Stimulated activated memory B cell treated with anti-CD40 and anti-IgM and Interleukin-4, amounts not matched to agents 10 μg/mL and 1 μg/mL and 100 μg/mL, for 72 hours (primary cell): ENCODE measurements around the gene RCN1.
"Not testable (repeated sequence)": the region's sequence is repeated elsewhere in the genome, so short reads cannot be mapped to it uniquely, and the experiment has no call there.

Experiments used
- ATAC-seq: fragments of 150-1000 bp; cut with Tn5 transposase; 2 replicates; pipeline ENCODE4 v1.10.0; 2021
- H3K27ac Mint-ChIP-seq: one replicate; pipeline ENCODE4 v1.8.0; 2022; ENCODE audit warnings: mild to moderate bottlenecking, mixed read lengths
- H3K27me3 Mint-ChIP-seq: one replicate; pipeline ENCODE4 v1.8.0; 2022; ENCODE audit warnings: mixed read lengths
- H3K36me3 Mint-ChIP-seq: one replicate; pipeline ENCODE4 v1.8.0; 2022; ENCODE audit warnings: mixed read lengths
- H3K4me1 Mint-ChIP-seq: one replicate; pipeline ENCODE4 v1.8.0; 2022; ENCODE audit warnings: mixed read lengths
- H3K4me3 Mint-ChIP-seq: one replicate; pipeline ENCODE4 v1.8.0; 2022; ENCODE audit warnings: mild to moderate bottlenecking, moderate library complexity, mixed read lengths
- H3K9me3 Mint-ChIP-seq: one replicate; pipeline ENCODE4 v1.8.0; 2022; ENCODE audit warnings: mixed read lengths

RCN1 gene

DNA sequence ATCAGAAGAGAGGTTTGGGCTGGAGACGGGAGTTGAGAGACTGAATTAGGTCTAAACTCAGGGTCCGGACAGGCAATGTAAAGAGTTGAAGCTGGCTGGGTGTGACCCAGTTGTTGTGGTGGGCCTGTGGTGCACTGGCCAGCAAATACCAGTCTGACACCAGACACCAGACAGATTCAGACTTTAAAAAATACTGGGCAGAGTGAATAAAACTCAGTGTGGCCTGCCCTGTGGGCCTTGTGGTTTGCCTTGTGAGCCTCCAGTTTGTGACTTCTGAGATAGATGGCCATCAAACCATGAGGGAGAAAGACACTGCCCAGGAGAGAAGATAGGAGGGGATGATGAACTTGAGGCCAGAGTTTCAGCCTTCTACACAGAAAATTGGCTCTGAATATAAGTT lies 25.8 kb downstream of the RCN1 start:
- Mint-ChIP-seq H3K27ac (no peak overlapping the region), H3K9me3 (peaks cover 4% of the 10 kb centered on the region), H3K27me3 (peaks cover 30% of the 10 kb centered on the region), H3K4me3 (no peak overlapping the region), H3K36me3 (no peaks in the 10 kb centered on the region), H3K4me1 (no peaks in the 10 kb centered on the region)
- no peak for ATAC-seq

DNA sequence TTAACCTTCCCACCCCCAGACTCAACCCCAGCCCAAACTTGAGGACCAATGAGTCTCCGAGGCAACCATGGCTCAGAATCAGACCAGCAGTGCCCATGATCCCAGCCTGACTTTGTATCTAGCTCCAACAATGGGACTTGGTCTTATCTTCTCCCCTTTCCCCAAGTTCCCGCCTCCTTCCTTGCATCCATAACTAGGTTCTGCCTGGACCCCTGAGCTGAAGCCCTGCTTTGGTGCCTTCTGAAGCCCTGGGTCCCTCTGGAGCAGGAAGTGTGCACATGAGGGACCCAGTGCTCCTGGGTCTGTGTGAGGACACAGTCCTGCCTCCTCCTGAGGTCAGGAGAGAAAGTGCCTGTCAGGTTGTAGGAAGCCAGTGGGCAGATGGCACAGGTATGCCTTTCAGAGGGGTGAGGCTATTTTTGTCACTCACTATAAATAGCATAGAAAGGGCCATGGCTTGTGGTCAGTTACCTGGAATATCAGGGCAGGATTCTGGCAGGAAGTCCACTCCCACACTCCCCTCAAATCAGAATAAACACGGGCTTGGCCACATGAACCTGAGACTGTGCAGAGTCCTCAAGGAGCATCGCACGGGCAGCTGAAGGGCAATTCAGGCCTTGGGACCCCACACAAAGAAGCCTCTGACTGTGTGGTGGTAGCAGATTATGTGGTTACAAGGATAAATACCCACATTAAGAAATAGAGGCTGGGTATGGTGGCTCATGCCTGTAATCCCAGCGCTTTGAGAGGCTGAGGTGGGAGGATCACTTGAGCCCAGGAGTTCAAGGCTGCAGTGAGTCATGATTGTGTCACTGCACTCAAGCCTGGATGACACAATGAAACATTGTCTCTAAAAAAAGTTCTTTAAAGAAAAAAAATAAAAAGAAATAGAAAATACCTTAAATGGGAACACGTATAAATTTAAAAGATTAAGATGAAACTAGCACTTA lies 27.4 kb downstream of the RCN1 start:
- Mint-ChIP-seq H3K27ac (no peak overlapping the region), H3K9me3 (peaks cover 4% of the 10 kb centered on the region), H3K36me3 (no peaks in the 10 kb centered on the region), H3K4me1 (no peaks in the 10 kb centered on the region), H3K4me3 (no peak overlapping the region), H3K27me3 (peaks cover 38% of the 10 kb centered on the region)
- ATAC-seq: no peak

DNA sequence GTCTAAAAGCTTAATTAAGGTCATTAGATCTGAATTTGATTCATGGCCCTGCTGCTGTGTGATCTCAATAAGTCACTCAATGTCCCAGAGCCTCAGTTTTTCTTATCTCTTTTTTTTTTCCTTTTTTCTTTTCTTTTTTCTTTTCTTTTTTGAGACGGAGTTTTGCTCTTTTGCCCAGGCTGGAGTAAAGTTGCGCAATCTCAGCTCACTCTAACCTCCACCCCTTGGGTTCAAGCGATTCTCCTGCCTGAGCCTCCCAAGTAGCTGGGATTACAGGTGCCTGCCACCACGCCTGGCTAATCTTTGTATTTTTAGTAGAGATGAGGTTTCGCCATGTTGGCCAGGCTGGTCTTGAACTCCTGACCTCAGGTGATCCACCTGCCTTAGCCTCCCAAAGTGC lies 28.3 kb downstream of the RCN1 start:
- not testable (repeated sequence) for H3K36me3 Mint-ChIP-seq, H3K4me3 Mint-ChIP-seq, H3K9me3 Mint-ChIP-seq, H3K4me1 Mint-ChIP-seq, ATAC-seq, H3K27ac Mint-ChIP-seq
- peaks cover 41% of the 10 kb centered on the region for H3K27me3 Mint-ChIP-seq

DNA sequence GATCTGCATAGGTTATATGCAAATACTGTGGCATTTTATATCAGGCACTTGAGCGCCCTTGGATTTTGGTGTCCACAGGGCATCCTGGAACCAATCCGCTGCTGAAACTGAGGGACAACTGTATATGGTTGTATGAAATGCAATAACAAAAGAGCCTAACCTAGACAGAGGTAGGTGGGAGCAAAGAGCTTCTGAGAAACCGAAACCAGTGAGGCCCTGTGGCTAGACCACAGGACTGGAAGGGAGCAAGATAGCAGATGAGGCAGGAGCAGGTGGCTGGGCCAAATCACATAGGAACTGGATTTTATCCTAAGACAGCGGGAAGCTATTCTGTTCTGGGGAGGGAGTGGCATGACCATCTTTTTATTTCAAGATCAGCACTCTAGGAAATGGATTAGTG lies 30.1 kb downstream of the RCN1 start:
- Mint-ChIP-seq H3K4me1 (no peaks in the 10 kb centered on the region), H3K9me3 (peaks cover 4% of the 10 kb centered on the region), H3K27me3 (peaks cover 51% of the 10 kb centered on the region), H3K27ac (no peak overlapping the region), H3K4me3 (no peak overlapping the region), H3K36me3 (no peaks in the 10 kb centered on the region)
- ATAC-seq: no peak

DNA sequence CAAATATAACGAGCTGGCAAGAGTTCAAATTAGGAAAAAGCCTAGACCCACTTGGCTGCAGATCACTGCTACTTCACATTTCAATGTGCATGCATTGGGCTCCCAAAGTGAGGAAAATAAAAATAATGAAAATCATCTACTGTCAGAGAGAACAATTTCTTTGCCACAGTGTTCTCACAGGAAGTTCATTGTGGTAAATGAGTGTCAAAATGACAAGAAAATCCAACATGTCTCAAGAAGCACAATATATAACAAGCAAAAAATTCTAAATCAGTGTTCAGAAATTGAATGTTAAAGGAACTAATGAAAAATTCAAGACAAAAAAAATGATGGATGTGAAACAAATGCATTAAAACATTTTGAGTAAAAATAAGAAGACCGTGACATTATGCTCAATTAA lies 31.3 kb downstream of the RCN1 start:
- Mint-ChIP-seq H3K9me3 (peaks cover 4% of the 10 kb centered on the region), H3K27me3 (peaks cover 61% of the 10 kb centered on the region), H3K36me3 (no peaks in the 10 kb centered on the region), H3K4me1 (no peaks in the 10 kb centered on the region), H3K27ac (no peak overlapping the region), H3K4me3 (no peak overlapping the region)
- no peak for ATAC-seq

DNA sequence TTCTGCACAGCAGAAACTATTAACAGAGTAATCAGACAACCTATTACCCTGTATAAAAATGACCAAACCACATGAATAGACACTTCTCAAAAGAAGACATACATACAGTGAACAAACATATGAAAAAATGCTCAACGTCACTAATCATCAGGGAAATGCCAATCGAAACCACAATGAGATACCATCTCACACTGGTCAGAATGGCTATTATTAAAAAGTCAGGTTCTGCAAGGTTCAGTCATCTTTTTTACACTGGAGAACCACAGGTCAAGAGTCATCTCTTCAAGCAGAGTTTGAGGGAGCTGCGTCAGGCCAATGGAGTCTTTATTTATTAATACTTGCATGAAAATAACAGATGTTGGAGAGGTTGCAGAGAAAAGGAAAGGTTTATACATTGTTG lies 40.4 kb downstream of the RCN1 start:
- no peaks in the 10 kb centered on the region for H3K4me1 Mint-ChIP-seq
- H3K27ac Mint-ChIP-seq: no peak overlapping the region
- no peak for ATAC-seq
- no peak overlapping the region for H3K4me3 Mint-ChIP-seq
- H3K9me3 Mint-ChIP-seq: peaks cover 4% of the 10 kb centered on the region
- H3K27me3 Mint-ChIP-seq: peaks cover 28% of the 10 kb centered on the region
- no peaks in the 10 kb centered on the region for H3K36me3 Mint-ChIP-seq

DNA sequence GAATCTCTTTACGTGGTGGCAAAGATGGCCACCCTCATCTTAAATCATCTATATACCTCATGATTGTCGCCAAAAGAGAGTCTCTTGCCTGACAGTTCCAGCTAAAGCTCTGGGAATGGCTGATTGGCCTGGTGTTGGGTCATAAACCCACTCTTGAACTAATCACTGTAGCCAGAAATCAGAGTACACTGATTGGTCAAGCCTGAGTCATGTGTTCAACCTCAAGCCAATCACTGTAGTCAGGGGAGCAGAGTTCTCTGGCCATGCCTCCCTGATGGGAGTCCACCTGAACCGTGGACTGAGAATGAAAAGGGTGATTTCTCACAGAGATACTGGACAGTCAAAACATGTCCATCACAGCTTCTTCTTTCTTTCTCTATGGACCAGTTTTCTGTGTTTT lies 45.8 kb downstream of the RCN1 start:
- no peak for ATAC-seq
- peaks cover 2% of the 10 kb centered on the region for H3K9me3 Mint-ChIP-seq
- no peaks in the 10 kb centered on the region for H3K27me3 Mint-ChIP-seq
- no peaks in the 10 kb centered on the region for H3K4me1 Mint-ChIP-seq
- no peaks in the 10 kb centered on the region for H3K36me3 Mint-ChIP-seq
- no peak overlapping the region for H3K27ac Mint-ChIP-seq
- H3K4me3 Mint-ChIP-seq: no peak overlapping the region

DNA sequence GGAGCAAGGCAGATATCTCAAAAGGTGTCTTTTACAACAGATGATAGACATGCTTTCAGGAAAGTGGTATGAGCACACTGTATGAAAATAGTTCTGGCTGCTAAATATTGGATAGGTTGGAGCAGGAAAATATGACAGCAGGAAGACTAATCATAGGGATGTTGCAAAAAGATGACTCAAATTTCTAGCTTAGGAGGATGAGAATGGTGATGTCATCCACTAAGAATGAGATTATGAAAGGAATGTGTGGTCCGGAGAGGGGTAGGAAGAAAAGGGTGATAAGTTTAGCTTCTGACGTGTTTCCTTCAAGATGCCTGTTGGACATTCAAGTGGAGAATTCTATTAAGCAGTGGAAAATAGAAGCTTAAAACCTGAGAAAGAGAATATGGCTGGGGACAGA lies 46.4 kb downstream of the RCN1 start:
- no peak for ATAC-seq
- Mint-ChIP-seq H3K36me3 (no peaks in the 10 kb centered on the region), H3K4me3 (no peak overlapping the region), H3K27me3 (no peaks in the 10 kb centered on the region), H3K4me1 (no peaks in the 10 kb centered on the region), H3K9me3 (peaks cover 2% of the 10 kb centered on the region), H3K27ac (no peak overlapping the region)

DNA sequence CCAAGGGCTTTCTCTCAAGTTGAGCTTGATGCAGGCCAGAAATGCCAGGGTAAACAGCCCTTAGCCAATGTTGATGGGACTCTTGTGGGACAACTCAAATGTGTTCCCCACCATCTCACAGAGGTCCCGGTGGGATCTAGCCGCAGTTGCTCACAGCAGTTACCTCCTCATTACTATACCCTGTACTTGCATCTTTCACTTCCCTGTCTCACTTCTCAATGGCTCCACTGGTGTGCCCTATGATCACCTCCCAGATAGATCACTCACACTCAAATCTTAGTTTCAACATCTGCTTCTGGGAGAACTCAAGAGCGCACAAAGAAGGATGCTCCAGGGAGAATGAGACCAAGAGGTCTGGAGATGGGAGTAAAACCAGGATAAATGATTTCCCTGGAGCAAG lies 47.0 kb downstream of the RCN1 start:
- H3K36me3 Mint-ChIP-seq: no peaks in the 10 kb centered on the region
- H3K4me1 Mint-ChIP-seq: no peaks in the 10 kb centered on the region
- peaks cover 2% of the 10 kb centered on the region for H3K9me3 Mint-ChIP-seq
- ATAC-seq: peak; percentile 65
- no peak overlapping the region for H3K27ac Mint-ChIP-seq
- no peaks in the 10 kb centered on the region for H3K27me3 Mint-ChIP-seq
- no peak overlapping the region for H3K4me3 Mint-ChIP-seq

DNA sequence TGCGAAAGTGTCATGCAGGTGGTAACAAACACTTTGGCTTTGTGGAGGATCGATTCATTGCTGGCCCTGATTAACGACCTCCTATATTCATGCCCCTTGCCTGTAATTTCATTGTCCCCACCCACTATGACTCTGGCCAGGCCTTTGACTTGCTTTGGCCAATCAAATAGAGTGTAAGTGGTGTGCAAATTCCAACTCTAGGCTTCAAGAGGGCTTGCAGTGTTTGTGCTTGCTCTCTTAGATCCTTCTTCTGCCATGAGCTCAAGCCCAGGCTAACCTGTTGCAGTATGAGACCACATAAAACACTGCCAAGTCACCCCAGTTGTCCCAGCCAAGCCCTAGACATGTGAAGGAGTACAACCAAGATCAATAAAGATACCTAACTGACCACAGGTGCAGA lies 48.0 kb downstream of the RCN1 start:
- Mint-ChIP-seq H3K27ac (no peak overlapping the region), H3K4me1 (no peaks in the 10 kb centered on the region), H3K4me3 (no peak overlapping the region), H3K9me3 (peaks cover 2% of the 10 kb centered on the region), H3K36me3 (no peaks in the 10 kb centered on the region), H3K27me3 (no peaks in the 10 kb centered on the region)
- ATAC-seq: no peak

DNA sequence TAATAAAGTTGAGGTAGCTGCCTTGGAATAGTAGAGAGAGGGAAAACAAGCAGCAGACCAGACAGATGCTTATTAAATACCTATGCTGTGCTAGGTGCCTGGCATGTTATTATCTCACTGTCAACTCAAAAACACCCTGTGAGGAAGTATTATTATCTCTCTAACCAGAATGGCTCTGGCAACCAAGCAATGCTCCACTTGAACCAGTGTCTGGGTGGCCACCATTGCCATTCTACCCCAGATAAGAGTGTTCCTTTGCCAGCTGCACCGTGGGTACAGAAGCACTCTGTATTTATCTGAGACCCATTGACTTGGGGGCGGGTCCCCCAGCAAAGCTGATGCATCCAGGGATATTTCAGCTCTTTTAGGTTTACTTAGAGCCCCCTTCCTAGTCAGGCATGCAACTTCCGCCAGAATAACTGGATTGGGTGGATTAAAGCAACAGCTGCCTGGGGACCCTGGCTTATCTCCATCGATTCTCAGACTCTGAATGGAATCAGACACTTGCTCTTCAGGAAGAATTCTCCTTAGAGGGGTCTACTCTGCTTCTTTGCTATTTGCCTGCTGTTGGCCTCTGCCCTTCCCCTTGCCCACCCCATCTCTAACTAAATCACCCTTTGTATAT lies 49.1 kb downstream of the RCN1 start:
- Mint-ChIP-seq H3K27ac (no peak overlapping the region), H3K36me3 (no peaks in the 10 kb centered on the region), H3K4me1 (no peaks in the 10 kb centered on the region), H3K9me3 (peaks cover 2% of the 10 kb centered on the region), H3K4me3 (no peak overlapping the region), H3K27me3 (peaks cover 2% of the 10 kb centered on the region)
- ATAC-seq: no peak

DNA sequence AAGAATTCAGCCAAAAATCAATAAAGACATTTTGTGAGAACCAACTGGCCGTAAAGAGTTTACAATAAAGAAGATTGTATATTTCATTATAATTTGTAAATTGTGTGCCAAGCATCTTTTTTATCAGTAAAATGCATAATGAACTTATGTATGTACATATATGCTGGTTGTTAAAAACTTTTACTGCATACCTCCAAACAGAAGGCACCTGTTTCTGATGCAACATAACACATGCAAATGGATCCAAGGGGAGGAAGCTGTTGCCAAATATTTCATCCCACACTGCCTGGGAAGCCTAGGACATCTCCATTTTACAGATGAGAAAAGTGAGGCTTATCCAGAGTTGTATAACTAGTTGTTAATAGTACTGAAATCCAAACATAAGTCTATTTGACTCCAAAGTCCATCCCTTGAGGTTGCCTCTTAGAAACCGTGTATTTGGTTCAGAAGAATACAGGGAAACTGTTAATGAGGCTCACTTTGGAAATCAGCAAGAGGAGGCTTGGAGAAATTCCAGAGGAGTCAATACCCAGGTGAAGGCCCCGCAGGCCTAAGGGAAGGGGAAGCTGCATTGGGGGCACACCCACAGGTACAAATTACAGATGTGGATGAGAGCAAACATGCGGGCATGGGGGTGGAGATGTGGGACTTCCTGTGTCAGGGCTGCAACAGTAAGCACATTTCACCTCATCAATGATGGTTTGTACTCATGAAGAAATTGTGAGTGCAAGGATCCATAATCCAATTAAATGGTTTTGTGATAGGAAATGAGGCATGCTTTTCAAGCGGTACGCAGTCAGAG lies 51.1 kb downstream of the RCN1 start:
- Mint-ChIP-seq H3K9me3 (peaks cover 2% of the 10 kb centered on the region), H3K4me3 (no peak overlapping the region), H3K36me3 (no peaks in the 10 kb centered on the region), H3K4me1 (no peaks in the 10 kb centered on the region), H3K27ac (no peak overlapping the region), H3K27me3 (peaks cover 9% of the 10 kb centered on the region)
- no peak for ATAC-seq

DNA sequence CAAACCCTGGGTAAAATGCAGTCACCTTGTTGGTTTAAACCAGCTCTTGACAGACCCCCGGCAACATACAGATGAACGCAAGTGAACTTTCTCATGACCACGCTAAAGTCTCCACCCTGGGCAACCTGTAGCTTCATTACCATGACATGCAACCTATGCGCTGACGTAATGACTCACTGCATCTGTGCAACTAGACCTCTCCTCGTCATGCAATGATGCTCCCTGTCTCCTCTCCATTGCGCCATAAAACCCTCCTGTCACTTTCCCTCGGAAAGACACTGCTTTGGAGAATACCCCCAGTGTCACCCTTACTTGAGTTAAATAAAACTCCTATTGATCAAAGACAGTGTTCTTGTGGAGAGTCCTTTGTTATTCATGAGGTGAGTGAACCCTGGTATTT lies 52.5 kb downstream of the RCN1 start:
- no peaks in the 10 kb centered on the region for H3K4me1 Mint-ChIP-seq
- H3K27ac Mint-ChIP-seq: no peak overlapping the region
- H3K27me3 Mint-ChIP-seq: peaks cover 18% of the 10 kb centered on the region
- no peaks in the 10 kb centered on the region for H3K36me3 Mint-ChIP-seq
- no peak for ATAC-seq
- H3K4me3 Mint-ChIP-seq: no peak overlapping the region
- H3K9me3 Mint-ChIP-seq: no peaks in the 10 kb centered on the region

DNA sequence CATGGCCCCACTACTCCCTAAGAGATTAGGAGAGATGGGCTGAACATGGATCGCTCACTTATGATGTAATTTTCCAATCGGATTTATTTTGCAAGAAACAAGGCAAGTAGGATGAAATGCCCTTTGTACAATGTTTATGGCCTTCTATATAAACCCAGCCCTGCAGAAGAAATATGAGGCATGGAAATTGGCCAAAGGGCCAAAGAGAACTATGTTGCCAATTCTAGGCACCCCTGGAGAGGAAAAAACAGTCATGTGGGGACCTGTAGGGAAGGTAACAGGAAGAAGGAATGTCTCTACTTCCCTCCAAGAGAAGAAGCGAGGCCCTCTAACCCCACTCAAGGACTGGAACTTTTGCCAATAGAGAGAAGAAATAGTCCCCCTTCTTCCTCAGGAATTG lies 54.4 kb downstream of the RCN1 start:
- Mint-ChIP-seq H3K27ac (no peak overlapping the region), H3K4me3 (no peak overlapping the region), H3K9me3 (no peaks in the 10 kb centered on the region), H3K4me1 (no peaks in the 10 kb centered on the region), H3K36me3 (no peaks in the 10 kb centered on the region), H3K27me3 (peaks cover 25% of the 10 kb centered on the region)
- no peak for ATAC-seq

DNA sequence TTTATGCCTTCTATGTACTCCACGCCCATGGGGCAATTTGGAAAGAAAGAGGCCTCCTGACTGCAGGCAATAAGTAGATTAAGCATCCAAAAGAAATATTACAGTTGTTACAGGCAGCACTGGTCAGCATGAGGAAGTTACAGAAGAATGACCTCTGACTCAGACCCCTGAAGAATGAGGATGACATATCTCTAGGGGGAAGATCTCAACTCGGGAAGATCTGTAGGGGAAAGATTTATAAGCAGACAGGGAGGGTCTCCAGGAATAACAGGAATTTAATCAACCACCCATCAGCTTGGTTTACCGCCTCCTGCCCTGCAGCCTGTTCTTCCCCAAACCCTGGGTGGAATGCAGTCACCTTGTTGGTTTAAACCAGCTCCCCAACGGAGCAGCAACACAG lies 58.0 kb downstream of the RCN1 start:
- H3K27me3 Mint-ChIP-seq: peaks cover 49% of the 10 kb centered on the region
- no peak overlapping the region for H3K4me3 Mint-ChIP-seq
- no peaks in the 10 kb centered on the region for H3K36me3 Mint-ChIP-seq
- no peak for ATAC-seq
- no peaks in the 10 kb centered on the region for H3K4me1 Mint-ChIP-seq
- no peaks in the 10 kb centered on the region for H3K9me3 Mint-ChIP-seq
- H3K27ac Mint-ChIP-seq: no peak overlapping the region
